Body of pancreas (tissue), 4 donors: ENCODE data around the gene LSM14B.

ENCODE experiments used
- POLR2A ChIP-seq, 3 donors: fragments of 450-650 bp; IDR thresholded peaks; one replicate each; pipeline ENCODE4 v1.6.1; 2016; ENCODE audit warnings: antibody characterized with exemption in 3 of 3, mild to moderate bottlenecking in 2 of 3
- TF ChIP-seq, protein P1 (sequence below), 7 experiments: fragments of 450-650 bp in 4 of 7; fragments of 200-600 bp in 3 of 7; sonication (generic) in 3 of 7; IDR thresholded peaks; one replicate each; pipeline ENCODE4 v1.5.1; 2016 to 2019; ENCODE audit warnings: antibody characterized with exemption in 7 of 7

GRCh38 chr20:62160876-62161275 is 38.6 kb downstream of the LSM14B start:
- TF ChIP-seq, protein P1, sequence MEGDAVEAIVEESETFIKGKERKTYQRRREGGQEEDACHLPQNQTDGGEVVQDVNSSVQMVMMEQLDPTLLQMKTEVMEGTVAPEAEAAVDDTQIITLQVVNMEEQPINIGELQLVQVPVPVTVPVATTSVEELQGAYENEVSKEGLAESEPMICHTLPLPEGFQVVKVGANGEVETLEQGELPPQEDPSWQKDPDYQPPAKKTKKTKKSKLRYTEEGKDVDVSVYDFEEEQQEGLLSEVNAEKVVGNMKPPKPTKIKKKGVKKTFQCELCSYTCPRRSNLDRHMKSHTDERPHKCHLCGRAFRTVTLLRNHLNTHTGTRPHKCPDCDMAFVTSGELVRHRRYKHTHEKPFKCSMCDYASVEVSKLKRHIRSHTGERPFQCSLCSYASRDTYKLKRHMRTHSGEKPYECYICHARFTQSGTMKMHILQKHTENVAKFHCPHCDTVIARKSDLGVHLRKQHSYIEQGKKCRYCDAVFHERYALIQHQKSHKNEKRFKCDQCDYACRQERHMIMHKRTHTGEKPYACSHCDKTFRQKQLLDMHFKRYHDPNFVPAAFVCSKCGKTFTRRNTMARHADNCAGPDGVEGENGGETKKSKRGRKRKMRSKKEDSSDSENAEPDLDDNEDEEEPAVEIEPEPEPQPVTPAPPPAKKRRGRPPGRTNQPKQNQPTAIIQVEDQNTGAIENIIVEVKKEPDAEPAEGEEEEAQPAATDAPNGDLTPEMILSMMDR (IDR thresholded peaks at IDR 0.05): no peak
- TF ChIP-seq POLR2A (IDR thresholded peaks at IDR 0.05): no peak
